NCI-H2196 (cell line): Measurements from ENCODE around the gene SORBS2.
"Not testable (repeated sequence)": the region's sequence is repeated elsewhere in the genome, so short reads cannot be mapped to it uniquely, and the experiment has no call there.

ENCODE experiments used
- DNase-seq: peaks from one replicate; lab custom pipeline; 2025; ENCODE audit not compliant: unreplicated experiment; lab: John Stamatoyannopoulos, UW

The SORBS2 gene

GRCh38 chr4:185565696-185566095 lies 246.3 kb downstream of the SORBS2 start:
- no peak for DNase-seq

- DNase-seq = no peak
Observed at GRCh38 chr4:185564349-185564748, 247.6 kb downstream of the SORBS2 start.

GRCh38 chr4:185562531-185562930 lies 249.5 kb downstream of the SORBS2 start:
- no peak for DNase-seq

GRCh38 chr4:185560316-185560715 lies 251.7 kb downstream of the SORBS2 start:
- DNase-seq = no peak

- no peak for DNase-seq
Observed at GRCh38 chr4:185559915-185560281, 252.1 kb downstream of the SORBS2 start.

- not testable (repeated sequence) for DNase-seq
Observed at GRCh38 chr4:185559251-185559914, 252.6 kb downstream of the SORBS2 start.

- no peak for DNase-seq
Observed at GRCh38 chr4:185554365-185555126, 257.4 kb downstream of the SORBS2 start.

- DNase-seq = no peak
Observed at GRCh38 chr4:185552254-185552653, 259.7 kb downstream of the SORBS2 start.

- no peak for DNase-seq
Observed at GRCh38 chr4:185550933-185551332, 261.1 kb downstream of the SORBS2 start.

GRCh38 chr4:185549095-185549639 lies 262.8 kb downstream of the SORBS2 start:
- no peak for DNase-seq

GRCh38 chr4:185548587-185548986 lies 263.4 kb downstream of the SORBS2 start:
- DNase-seq = no peak

- DNase-seq = no peak
Observed at GRCh38 chr4:185546335-185546734, 265.7 kb downstream of the SORBS2 start.

- DNase-seq = no peak
Observed at GRCh38 chr4:185542626-185543315, 269.2 kb downstream of the SORBS2 start.

- DNase-seq = no peak
Observed at GRCh38 chr4:185541251-185541727, 270.7 kb downstream of the SORBS2 start.

- DNase-seq = no peak
Observed at GRCh38 chr4:185540487-185541120, 271.4 kb downstream of the SORBS2 start.

GRCh38 chr4:185540040-185540439 lies 272.0 kb downstream of the SORBS2 start:
- no peak for DNase-seq

GRCh38 chr4:185538806-185539205 lies 273.2 kb downstream of the SORBS2 start:
- no peak for DNase-seq

GRCh38 chr4:185536411-185536709 lies 275.6 kb downstream of the SORBS2 start:
- DNase-seq = no peak

- DNase-seq = no peak
Observed at GRCh38 chr4:185535612-185536410, 276.2 kb downstream of the SORBS2 start.
